IPS-20b (cell line): ENCODE measurements around the gene CXXC5.
"Not testable (repeated sequence)": the region's sequence is repeated elsewhere in the genome, so short reads cannot be mapped to it uniquely, and the experiment has no call there.

Experiments used
- H3K27ac ChIP-seq: one replicate; pipeline ENCODE4 v1.5.1; 2013; ENCODE audit warnings: low read length
- H3K27me3 ChIP-seq: 2 replicates; pipeline ENCODE4 v1.6.1; 2013; ENCODE audit warnings: mild to moderate bottlenecking, low read length, inconsistent platforms; ENCODE audit not compliant: insufficient read depth
- H3K36me3 ChIP-seq: 2 replicates; pipeline ENCODE4 v1.6.1; 2013; ENCODE audit warnings: low read depth, mild to moderate bottlenecking, inconsistent platforms, low read length, moderate library complexity; ENCODE audit not compliant: insufficient read depth
- H3K4me1 ChIP-seq: 2 replicates; pipeline ENCODE4 v1.6.1; 2013; ENCODE audit warnings: mild to moderate bottlenecking, control low read depth, inconsistent platforms, low read length, moderate library complexity; ENCODE audit not compliant: insufficient read depth
- H3K4me3 ChIP-seq: 2 replicates; pipeline ENCODE4 v1.5.1; 2013; ENCODE audit warnings: mild to moderate bottlenecking, low read length, inconsistent platforms
- H3K9ac ChIP-seq: 2 replicates; pipeline ENCODE4 v1.6.1; 2013; ENCODE audit warnings: low read depth, mild to moderate bottlenecking, inconsistent platforms, low read length, moderate library complexity
- H3K9me3 ChIP-seq: 2 replicates; pipeline ENCODE4 v1.6.1; 2013; ENCODE audit warnings: mild to moderate bottlenecking, low read depth, low read length, inconsistent platforms; ENCODE audit not compliant: insufficient read depth

Gene CXXC5

GRCh38 chr5:139708434-139708861 lies 60.3 kb downstream of the CXXC5 start:
- peaks cover 28% of the 10 kb centered on the region for H3K27me3 ChIP-seq
- peak overlapping the region; percentile 58 for H3K4me3 ChIP-seq
- H3K36me3 ChIP-seq = no peaks in the 10 kb centered on the region
- H3K9ac ChIP-seq = peak overlapping the region; percentile 75; the same call in 1 of the 2 replicates
- peaks cover 32% of the 10 kb centered on the region for H3K4me1 ChIP-seq
- H3K9me3 ChIP-seq = no peaks in the 10 kb centered on the region
- H3K27ac ChIP-seq = peak overlapping the region; percentile 2

GRCh38 chr5:139708877-139709581 lies 60.9 kb downstream of the CXXC5 start:
- no peaks in the 10 kb centered on the region for H3K9me3 ChIP-seq
- H3K4me3 ChIP-seq = peak overlapping the region; percentile 58
- H3K27me3 ChIP-seq = peaks cover 29% of the 10 kb centered on the region
- peak overlapping the region; percentile 2 for H3K27ac ChIP-seq
- H3K36me3 ChIP-seq = no peaks in the 10 kb centered on the region
- peak overlapping the region; percentile 75; the same call in 1 of the 2 replicates for H3K9ac ChIP-seq
- H3K4me1 ChIP-seq = peaks cover 32% of the 10 kb centered on the region

GRCh38 chr5:139709582-139710318 lies 61.6 kb downstream of the CXXC5 start:
- Histone ChIP-seq H3K36me3 (no peaks in the 10 kb centered on the region), H3K9ac (peak overlapping the region; percentile 75; the same call in 1 of the 2 replicates), H3K9me3 (no peaks in the 10 kb centered on the region), H3K4me3 (peak overlapping the region; percentile 58), H3K27me3 (peaks cover 28% of the 10 kb centered on the region), H3K4me1 (peaks cover 32% of the 10 kb centered on the region), H3K27ac (peak overlapping the region; percentile 53)

GRCh38 chr5:139710319-139711066 lies 62.3 kb downstream of the CXXC5 start:
- H3K36me3 ChIP-seq = no peaks in the 10 kb centered on the region
- peak overlapping the region; percentile 53 for H3K27ac ChIP-seq
- H3K27me3 ChIP-seq = peaks cover 21% of the 10 kb centered on the region
- no peaks in the 10 kb centered on the region for H3K9me3 ChIP-seq
- peak overlapping the region; percentile 58 for H3K4me3 ChIP-seq
- H3K9ac ChIP-seq = peak overlapping the region; percentile 75; the same call in 1 of the 2 replicates
- peaks cover 31% of the 10 kb centered on the region for H3K4me1 ChIP-seq

- H3K9ac ChIP-seq = peak overlapping the region; percentile 77; the same call in 1 of the 2 replicates
- H3K4me1 ChIP-seq = peaks cover 27% of the 10 kb centered on the region
- peak overlapping the region; percentile 85 for H3K4me3 ChIP-seq
- H3K27me3 ChIP-seq = peaks cover 21% of the 10 kb centered on the region
- H3K9me3 ChIP-seq = no peaks in the 10 kb centered on the region
- H3K36me3 ChIP-seq = no peaks in the 10 kb centered on the region
- H3K27ac ChIP-seq = no peak overlapping the region
These were observed 63.1 kb downstream of the CXXC5 start for GRCh38 chr5:139711067-139711905.

- Histone ChIP-seq H3K4me3 (peak overlapping the region; percentile 85), H3K9me3 (no peaks in the 10 kb centered on the region), H3K9ac (peak overlapping the region; percentile 77; the same call in 1 of the 2 replicates), H3K4me1 (peaks cover 27% of the 10 kb centered on the region), H3K27me3 (peaks cover 21% of the 10 kb centered on the region), H3K36me3 (no peaks in the 10 kb centered on the region), H3K27ac (no peak overlapping the region)
These were observed 63.7 kb downstream of the CXXC5 start for GRCh38 chr5:139711906-139712224.

- no peaks in the 10 kb centered on the region for H3K36me3 ChIP-seq
- no peaks in the 10 kb centered on the region for H3K9me3 ChIP-seq
- peaks cover 24% of the 10 kb centered on the region for H3K4me1 ChIP-seq
- H3K4me3 ChIP-seq = peak overlapping the region; percentile 85; the same call in 1 of the 2 replicates
- peaks cover 21% of the 10 kb centered on the region for H3K27me3 ChIP-seq
- no peak overlapping the region for H3K27ac ChIP-seq
- H3K9ac ChIP-seq = no peak overlapping the region; the same call in 1 of the 2 replicates
These were observed 64.3 kb downstream of the CXXC5 start for GRCh38 chr5:139712412-139712811.

GRCh38 chr5:139713898-139714297 lies 65.7 kb downstream of the CXXC5 start:
- not testable (repeated sequence) for H3K27ac ChIP-seq, H3K4me3 ChIP-seq, H3K9me3 ChIP-seq, H3K36me3 ChIP-seq, H3K9ac ChIP-seq, H3K4me1 ChIP-seq
- peaks cover 21% of the 10 kb centered on the region for H3K27me3 ChIP-seq

GRCh38 chr5:139717221-139717620 lies 69.1 kb downstream of the CXXC5 start:
- peaks cover 4% of the 10 kb centered on the region; the same call in 1 of the 2 replicates for H3K4me1 ChIP-seq
- no peaks in the 10 kb centered on the region for H3K36me3 ChIP-seq
- H3K27me3 ChIP-seq = peaks cover 13% of the 10 kb centered on the region
- H3K9me3 ChIP-seq = peaks cover 8% of the 10 kb centered on the region
- H3K4me3 ChIP-seq = no peak overlapping the region
- no peak overlapping the region for H3K27ac ChIP-seq
- H3K9ac ChIP-seq = no peak overlapping the region

- H3K36me3 ChIP-seq, H3K4me1 ChIP-seq, H3K4me3 ChIP-seq, H3K27me3 ChIP-seq, H3K27ac ChIP-seq, H3K9ac ChIP-seq, H3K9me3 ChIP-seq: not testable (repeated sequence)
These were observed 70.3 kb downstream of the CXXC5 start for GRCh38 chr5:139718403-139718802.

- not testable (repeated sequence) for H3K9ac ChIP-seq, H3K4me1 ChIP-seq, H3K4me3 ChIP-seq, H3K27ac ChIP-seq, H3K36me3 ChIP-seq, H3K27me3 ChIP-seq, H3K9me3 ChIP-seq
These were observed 71.8 kb downstream of the CXXC5 start for GRCh38 chr5:139719970-139720369.
